CD4-positive, CD25-positive, alpha-beta regulatory T cell (primary cell): Measurements from ENCODE around the gene PHKG2. TPM values are rescaled to one million over a fixed set of nuclear protein-coding genes. Genes with fewer than 3 reads are reported as not detected.

Experiments
- ATAC-seq, 2 donors: fragments of 150-1000 bp; cut with Tn5 transposase; one replicate each; pipeline ENCODE4 v1.10.0; 2021; ENCODE audit warnings: low read depth in 2 of 2, moderate number of reproducible peaks in 2 of 2, moderate library complexity in 1 of 2
- DNase-seq, 3 donors: peaks; one replicate each; pipeline versions ENCODE4 v3.0.0 to v3.0.0-alpha.2; 2012 to 2022; ENCODE audit warnings: mixed read lengths in 1 of 3
- H3K27ac ChIP-seq: one replicate; pipeline ENCODE4 v1.7.0; 2013; ENCODE audit warnings: mild to moderate bottlenecking, low read length; ENCODE audit not compliant: insufficient read depth, poor library complexity, severe bottlenecking
- H3K27me3 ChIP-seq: one replicate; pipeline ENCODE4 v1.7.0; 2013; ENCODE audit warnings: low read length; ENCODE audit not compliant: control insufficient read depth, insufficient read depth
- H3K36me3 ChIP-seq: one replicate; pipeline ENCODE4 v1.7.0; 2013; ENCODE audit warnings: mild to moderate bottlenecking, low read length, moderate library complexity; ENCODE audit not compliant: control insufficient read depth, insufficient read depth
- H3K4me1 ChIP-seq: 2 replicates; pipeline ENCODE4 v1.7.0; 2013; ENCODE audit warnings: mild to moderate bottlenecking, low read length; ENCODE audit not compliant: insufficient read depth, control insufficient read depth, poor library complexity, severe bottlenecking
- H3K4me3 ChIP-seq: one replicate; pipeline ENCODE4 v1.7.0; 2013; ENCODE audit warnings: low read depth, mild to moderate bottlenecking, low read length, moderate library complexity
- H3K9me3 ChIP-seq, 2 experiments: 1 replicate in 1 of 2; 2 replicates in 1 of 2; pipeline ENCODE4 v1.7.0; 2013; ENCODE audit warnings: low read length in 2 of 2, mild to moderate bottlenecking in 1 of 2, moderate library complexity in 1 of 2; ENCODE audit not compliant: control insufficient read depth in 2 of 2
- H3K27ac Mint-ChIP-seq, 3 donors: one replicate each; pipeline ENCODE4 v1.8.0; 2020 to 2022; ENCODE audit warnings: mild to moderate bottlenecking in 3 of 3, mixed read lengths in 3 of 3, moderate library complexity in 2 of 3
- H3K27me3 Mint-ChIP-seq: one replicate; pipeline ENCODE4 v1.8.0; 2022; ENCODE audit warnings: mild to moderate bottlenecking, mixed read lengths
- H3K36me3 Mint-ChIP-seq: one replicate; pipeline ENCODE4 v1.8.0; 2020; ENCODE audit warnings: mixed read lengths
- H3K4me1 Mint-ChIP-seq, 4 donors: one replicate each; pipeline ENCODE4 v1.8.0; 2020 to 2022; ENCODE audit warnings: mixed read lengths in 4 of 4, mild to moderate bottlenecking in 1 of 4
- H3K4me3 Mint-ChIP-seq, 4 donors: one replicate each; pipeline ENCODE4 v1.8.0; 2020 to 2022; ENCODE audit warnings: mild to moderate bottlenecking in 4 of 4, mixed read lengths in 4 of 4, moderate library complexity in 3 of 4
- H3K9me3 Mint-ChIP-seq, 7 donors: one replicate each; pipeline ENCODE4 v1.8.0; 2020 to 2022; ENCODE audit warnings: mixed read lengths in 7 of 7, mild to moderate bottlenecking in 3 of 7, moderate library complexity in 2 of 7
- polyA plus RNA-seq, 4 donors: library from polyadenylated mRNA; unstranded; fragments of 300-500 nt; fragmentation: Illumina TruSeq; gene quantifications; one replicate each; pipeline ENCODE4 v1.2.3, GENCODE V29; 2021
- total RNA-seq: library from RNA; stranded (reverse); gene quantifications from one replicate; pipeline ENCODE4 v1.2.3, GENCODE V29; 2022

PHKG2 gene
- total and polyA plus RNA-seq, 5 donors from 2014 or later = 39.5 to 48.5 (median 43.9) TPM

GRCh38 chr16:30706046-30706445 lies 42.2 kb upstream of the PHKG2 start:
- DNase-seq (no peak), ATAC-seq (no peak)
- Histone ChIP-seq H3K27ac (no peak overlapping the region), H3K27me3 (no peaks in the 10 kb centered on the region), H3K9me3 (no peaks in the 10 kb centered on the region), H3K4me3 (no peak overlapping the region), H3K4me1 (no peaks in the 10 kb centered on the region), H3K36me3 (peaks cover 90% of the 10 kb centered on the region)
- no peak overlapping the region for H3K27ac Mint-ChIP-seq
- no peaks in the 10 kb centered on the region for H3K27me3 Mint-ChIP-seq
- H3K36me3 Mint-ChIP-seq = peaks cover 43% of the 10 kb centered on the region
- H3K9me3 Mint-ChIP-seq = peaks cover 0 to 1% (median 0%) of the 10 kb centered on the region in 7 donors
- H3K4me3 Mint-ChIP-seq = no peak overlapping the region
- H3K4me1 Mint-ChIP-seq = peaks cover 0 to 7% (median 5%) of the 10 kb centered on the region in 4 donors

DNA sequence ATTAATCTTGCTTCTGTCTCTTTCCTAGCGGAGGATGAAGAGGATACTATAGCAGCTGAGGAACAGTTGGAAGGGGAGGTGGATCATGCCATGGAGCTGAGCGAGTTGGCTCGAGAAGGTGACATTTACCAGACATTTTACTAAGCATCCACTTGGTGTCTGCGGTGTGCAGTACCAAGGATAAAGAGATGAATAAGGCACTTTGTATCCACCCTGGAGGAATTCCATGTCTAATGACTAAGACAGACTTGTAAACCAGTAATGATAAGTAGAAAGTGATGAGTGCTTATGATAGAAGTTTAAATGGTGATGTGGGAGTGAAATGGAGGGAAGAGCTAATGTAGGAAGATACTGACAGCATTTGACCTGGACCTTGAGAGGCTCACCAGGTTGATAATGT lies 37.3 kb upstream of the PHKG2 start:
- H3K27ac ChIP-seq = no peak overlapping the region
- no peak overlapping the region for H3K4me3 ChIP-seq
- Mint-ChIP-seq H3K4me1 (peaks cover 14 to 15% (median 15%) of the 10 kb centered on the region in 4 donors), H3K4me3 (no peak overlapping the region), H3K36me3 (peaks cover 66% of the 10 kb centered on the region), H3K9me3 (peaks cover 0 to 2% (median 0%) of the 10 kb centered on the region in 7 donors), H3K27ac (peak overlapping the region in 2 of 3 donors; percentile 18 to 42), H3K27me3 (no peaks in the 10 kb centered on the region)
- no peaks in the 10 kb centered on the region for H3K27me3 ChIP-seq
- H3K4me1 ChIP-seq = peaks cover 5% of the 10 kb centered on the region
- ATAC-seq (no peak), DNase-seq (no peak)
- peaks cover 95% of the 10 kb centered on the region for H3K36me3 ChIP-seq
- no peaks in the 10 kb centered on the region for H3K9me3 ChIP-seq

DNA sequence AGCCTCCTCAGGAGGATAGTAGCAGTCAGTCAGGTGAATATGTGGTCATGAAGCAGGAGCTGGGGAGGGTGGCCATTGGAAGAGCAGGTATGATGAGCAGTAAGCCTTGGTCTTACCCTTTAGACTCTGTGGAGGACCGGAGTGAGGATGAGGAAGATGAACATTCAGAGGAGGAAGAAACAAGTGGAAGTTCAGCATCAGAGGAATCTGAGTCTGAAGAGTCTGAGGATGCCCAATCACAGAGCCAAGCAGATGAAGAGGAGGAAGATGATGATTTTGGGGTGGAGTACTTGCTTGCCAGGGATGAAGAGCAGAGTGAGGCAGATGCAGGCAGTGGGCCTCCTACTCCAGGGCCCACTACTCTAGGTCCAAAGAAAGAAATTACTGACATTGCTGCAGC lies 36.5 kb upstream of the PHKG2 start:
- H3K4me1 ChIP-seq = peaks cover 5% of the 10 kb centered on the region
- H3K27me3 ChIP-seq = no peaks in the 10 kb centered on the region
- Mint-ChIP-seq H3K36me3 (peaks cover 72% of the 10 kb centered on the region), H3K9me3 (peaks cover 0 to 2% (median 0%) of the 10 kb centered on the region in 7 donors), H3K4me1 (peaks cover 14 to 22% (median 17%) of the 10 kb centered on the region in 4 donors), H3K27me3 (no peaks in the 10 kb centered on the region), H3K27ac (peak overlapping the region in 1 of 3 donors; percentile 52), H3K4me3 (no peak overlapping the region)
- H3K27ac ChIP-seq = no peak overlapping the region
- H3K36me3 ChIP-seq = peaks cover 95% of the 10 kb centered on the region
- no peak overlapping the region for H3K4me3 ChIP-seq
- H3K9me3 ChIP-seq = no peaks in the 10 kb centered on the region
- DNase-seq (no peak), ATAC-seq (no peak)

DNA sequence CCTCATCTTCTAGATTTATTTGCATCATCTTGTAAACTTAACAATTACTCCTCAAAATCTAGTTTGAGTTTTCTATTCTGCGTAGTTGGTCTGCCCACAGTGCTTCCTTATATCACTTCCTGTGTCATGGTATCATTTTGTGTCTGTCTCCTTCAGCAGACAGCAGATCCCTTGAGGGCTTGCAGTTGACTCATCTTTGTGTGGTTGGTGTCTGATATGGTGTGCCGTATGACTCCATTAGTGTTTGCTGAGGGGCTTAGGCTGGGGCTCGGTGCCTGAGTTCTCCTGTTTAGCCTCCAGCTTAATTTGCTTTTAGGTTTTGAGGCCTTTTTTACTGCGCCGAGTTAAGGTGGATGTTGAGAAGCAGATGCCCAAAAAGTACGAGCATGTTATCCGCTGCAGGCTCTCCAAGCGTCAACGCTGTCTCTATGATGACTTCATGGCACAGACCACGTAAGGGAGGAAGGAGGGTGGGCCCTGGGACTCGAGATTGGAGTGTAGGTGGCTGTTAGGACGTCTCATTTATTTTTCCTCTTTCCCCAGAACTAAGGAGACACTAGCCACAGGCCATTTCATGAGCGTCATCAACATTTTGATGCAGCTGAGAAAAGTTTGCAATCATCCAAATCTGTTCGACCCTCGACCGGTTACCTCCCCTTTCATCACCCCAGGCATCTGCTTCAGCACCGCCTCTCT lies 32.3 kb upstream of the PHKG2 start:
- H3K36me3 Mint-ChIP-seq = peaks cover 60% of the 10 kb centered on the region
- Histone ChIP-seq H3K27ac (peak overlapping the region; percentile 34), H3K27me3 (no peaks in the 10 kb centered on the region), H3K9me3 (no peaks in the 10 kb centered on the region), H3K4me1 (peaks cover 5% of the 10 kb centered on the region), H3K36me3 (peaks cover 87% of the 10 kb centered on the region), H3K4me3 (no peak overlapping the region)
- peak; percentile 92 to 94 for ATAC-seq
- peak overlapping the region in 3 of 4 donors; percentile 1 to 51 (median 34) for H3K4me3 Mint-ChIP-seq
- peak in 2 of 3 donors; percentile 29 to 62 for DNase-seq
- H3K27ac Mint-ChIP-seq = peak overlapping the region; percentile 83 to 99 (median 92)
- no peaks in the 10 kb centered on the region for H3K27me3 Mint-ChIP-seq
- peaks cover 0 to 2% (median 0%) of the 10 kb centered on the region in 7 donors for H3K9me3 Mint-ChIP-seq
- peaks cover 10 to 29% (median 21%) of the 10 kb centered on the region in 4 donors for H3K4me1 Mint-ChIP-seq

GRCh38 chr16:30720086-30720485 lies 28.1 kb upstream of the PHKG2 start:
- Histone ChIP-seq H3K9me3 (no peaks in the 10 kb centered on the region), H3K4me1 (peaks cover 3% of the 10 kb centered on the region), H3K4me3 (no peak overlapping the region), H3K36me3 (peaks cover 91% of the 10 kb centered on the region), H3K27ac (no peak overlapping the region), H3K27me3 (no peaks in the 10 kb centered on the region)
- Mint-ChIP-seq H3K4me1 (peaks cover 6 to 30% (median 16%) of the 10 kb centered on the region in 4 donors), H3K36me3 (peaks cover 57% of the 10 kb centered on the region), H3K27ac (peak overlapping the region in 1 of 3 donors; percentile 28), H3K9me3 (peaks cover 0 to 2% (median 0%) of the 10 kb centered on the region in 7 donors), H3K4me3 (no peak overlapping the region), H3K27me3 (no peaks in the 10 kb centered on the region)
- ATAC-seq (no peak), DNase-seq (no peak)

- H3K4me1 ChIP-seq = no peaks in the 10 kb centered on the region
- H3K9me3 ChIP-seq = no peaks in the 10 kb centered on the region
- Mint-ChIP-seq H3K9me3 (no peaks in the 10 kb centered on the region), H3K27me3 (no peaks in the 10 kb centered on the region), H3K4me1 (peaks cover 3 to 26% (median 16%) of the 10 kb centered on the region in 4 donors), H3K36me3 (peaks cover 59% of the 10 kb centered on the region), H3K27ac (no peak overlapping the region), H3K4me3 (no peak overlapping the region)
- H3K36me3 ChIP-seq = peaks cover 93% of the 10 kb centered on the region
- no peak overlapping the region for H3K27ac ChIP-seq
- no peak for DNase-seq
- no peaks in the 10 kb centered on the region for H3K27me3 ChIP-seq
- ATAC-seq = no peak
- no peak overlapping the region for H3K4me3 ChIP-seq
Observed at GRCh38 chr16:30720694-30721093, 27.5 kb upstream of the PHKG2 start.

- H3K36me3 Mint-ChIP-seq = peaks cover 58% of the 10 kb centered on the region
- no peak overlapping the region for H3K27ac ChIP-seq
Observed at GRCh38 chr16:30721167-30721566, 27.1 kb upstream of the PHKG2 start.

DNA sequence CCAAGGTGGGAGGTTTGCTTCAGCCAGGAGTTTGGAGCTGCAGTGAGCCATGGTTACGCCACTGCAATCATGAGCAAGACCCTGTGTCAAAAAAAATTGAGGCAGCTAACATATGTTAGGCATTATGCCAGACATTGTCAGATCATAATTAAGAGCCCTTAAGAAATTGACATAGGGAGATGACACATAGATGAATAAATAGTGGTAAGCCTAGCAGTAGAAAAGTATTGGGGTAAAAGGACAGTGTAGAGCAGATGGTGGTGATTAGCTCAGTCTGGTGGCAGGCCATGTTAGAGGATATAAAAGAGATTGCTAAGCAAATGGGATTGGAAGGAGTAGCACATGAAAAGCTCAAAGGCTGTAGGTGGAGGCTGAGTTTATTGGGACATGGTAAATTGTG lies 26.6 kb upstream of the PHKG2 start:
- H3K9me3 ChIP-seq = no peaks in the 10 kb centered on the region
- ATAC-seq (no peak), DNase-seq (no peak)
- no peak overlapping the region for H3K4me3 ChIP-seq
- Mint-ChIP-seq H3K36me3 (peaks cover 54% of the 10 kb centered on the region), H3K4me1 (peaks cover 3 to 21% (median 16%) of the 10 kb centered on the region in 4 donors), H3K9me3 (no peaks in the 10 kb centered on the region), H3K27ac (peak overlapping the region in 2 of 3 donors; percentile 30 to 48), H3K27me3 (no peaks in the 10 kb centered on the region), H3K4me3 (no peak overlapping the region)
- H3K36me3 ChIP-seq = peaks cover 90% of the 10 kb centered on the region
- no peaks in the 10 kb centered on the region for H3K4me1 ChIP-seq
- H3K27ac ChIP-seq = no peak overlapping the region
- no peaks in the 10 kb centered on the region for H3K27me3 ChIP-seq

More at GRCh38 chr16:30721167-30721566, 27.1 kb upstream of the PHKG2 start:
- no peak for ATAC-seq
- no peak overlapping the region for H3K4me3 Mint-ChIP-seq
- H3K4me1 Mint-ChIP-seq = peaks cover 3 to 24% (median 17%) of the 10 kb centered on the region in 4 donors
- H3K27me3 Mint-ChIP-seq = no peaks in the 10 kb centered on the region
- Histone ChIP-seq H3K27me3 (no peaks in the 10 kb centered on the region), H3K4me1 (no peaks in the 10 kb centered on the region), H3K4me3 (no peak overlapping the region), H3K36me3 (peaks cover 93% of the 10 kb centered on the region), H3K9me3 (no peaks in the 10 kb centered on the region)
- no peak for DNase-seq
- no peaks in the 10 kb centered on the region for H3K9me3 Mint-ChIP-seq
- peak overlapping the region in 1 of 3 donors; percentile 30 for H3K27ac Mint-ChIP-seq
